COLO668 (cell line): ENCODE data around the gene PAFAH2.

Experiments
- DNase-seq: peaks from one replicate; lab custom pipeline; 2025; ENCODE audit not compliant: unreplicated experiment; lab: John Stamatoyannopoulos, UW

PAFAH2 gene

DNA sequence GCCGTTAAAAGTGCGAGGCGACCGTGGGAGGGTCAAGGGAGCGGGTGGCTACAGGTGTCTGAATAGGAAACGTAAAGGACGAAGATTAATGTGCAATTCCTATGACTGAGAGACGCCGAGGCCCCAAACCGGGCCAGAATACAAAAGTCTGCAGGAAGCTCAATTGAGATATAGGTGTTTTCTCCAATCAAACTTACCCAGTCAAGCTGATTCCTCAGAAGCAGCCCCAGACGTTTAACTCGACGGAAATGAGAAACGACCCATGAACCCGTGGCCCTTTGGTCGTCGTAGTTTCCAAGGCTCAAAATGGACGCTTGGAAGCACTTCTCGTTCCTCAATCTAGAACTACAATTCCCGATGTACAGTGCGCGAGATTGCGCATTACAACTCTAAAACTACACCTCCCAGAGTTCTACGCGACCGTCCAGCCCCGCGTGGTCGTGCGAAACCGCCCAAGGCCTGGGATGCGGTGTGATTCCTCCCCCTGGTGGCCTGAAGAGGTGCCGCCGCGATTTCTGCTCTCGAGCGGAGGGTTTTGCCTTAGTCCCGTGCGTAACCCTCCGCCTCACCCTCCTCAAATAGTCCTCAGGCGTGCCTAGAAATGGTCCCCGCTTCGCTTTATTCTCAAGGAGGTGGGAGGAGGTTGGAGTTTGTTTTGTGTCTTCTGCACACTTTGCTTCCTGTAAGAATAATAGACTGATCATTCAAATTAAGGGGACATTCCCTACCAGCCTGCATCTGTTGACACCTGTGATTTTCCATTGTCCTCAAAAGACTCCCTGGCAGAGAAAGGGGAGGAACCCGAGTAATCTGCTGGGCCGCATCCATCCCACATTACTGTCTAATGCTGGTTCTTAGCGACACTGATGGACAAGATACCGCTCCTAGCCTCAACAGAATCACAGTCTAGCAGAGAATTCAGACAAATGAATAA, at the start of gene PAFAH2:
Gene PAFAH2, minus strand, starts transcription at position 236 of the 934 bp plus-strand sequence. CDS start 7,247 bp downstream, outside the sequence.
- DNase-seq, result peak; percentile 100

DNA sequence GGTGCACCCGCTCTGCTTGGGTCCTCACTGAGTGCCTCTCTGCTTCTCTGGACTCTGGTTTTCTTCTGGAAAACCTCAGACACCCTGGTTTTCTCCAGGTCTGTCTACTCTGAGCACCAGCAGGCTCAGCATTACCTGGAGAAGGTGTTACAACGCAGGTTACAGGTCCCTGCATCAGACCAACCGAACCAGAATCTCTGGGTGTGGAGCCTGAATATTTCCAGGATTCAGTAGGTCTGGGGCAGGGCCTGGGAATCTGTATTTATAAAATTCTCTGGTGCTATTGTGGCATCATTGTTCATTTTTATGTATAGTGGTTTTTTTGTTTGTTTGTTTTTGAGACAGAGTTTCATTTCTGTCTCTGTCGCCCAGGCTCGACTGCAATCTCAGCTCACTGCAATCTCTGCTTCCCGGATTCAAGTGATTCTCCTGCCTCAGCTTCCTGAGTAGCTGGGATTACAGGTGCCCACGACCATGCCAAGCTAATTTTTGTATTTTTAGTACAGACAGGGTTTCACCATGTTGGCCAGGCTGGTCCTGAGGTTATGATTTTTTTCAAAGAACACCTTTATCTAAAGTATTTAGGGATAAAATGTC, 49.5 kb upstream of the PAFAH2 start:
- no peak for DNase-seq

DNA sequence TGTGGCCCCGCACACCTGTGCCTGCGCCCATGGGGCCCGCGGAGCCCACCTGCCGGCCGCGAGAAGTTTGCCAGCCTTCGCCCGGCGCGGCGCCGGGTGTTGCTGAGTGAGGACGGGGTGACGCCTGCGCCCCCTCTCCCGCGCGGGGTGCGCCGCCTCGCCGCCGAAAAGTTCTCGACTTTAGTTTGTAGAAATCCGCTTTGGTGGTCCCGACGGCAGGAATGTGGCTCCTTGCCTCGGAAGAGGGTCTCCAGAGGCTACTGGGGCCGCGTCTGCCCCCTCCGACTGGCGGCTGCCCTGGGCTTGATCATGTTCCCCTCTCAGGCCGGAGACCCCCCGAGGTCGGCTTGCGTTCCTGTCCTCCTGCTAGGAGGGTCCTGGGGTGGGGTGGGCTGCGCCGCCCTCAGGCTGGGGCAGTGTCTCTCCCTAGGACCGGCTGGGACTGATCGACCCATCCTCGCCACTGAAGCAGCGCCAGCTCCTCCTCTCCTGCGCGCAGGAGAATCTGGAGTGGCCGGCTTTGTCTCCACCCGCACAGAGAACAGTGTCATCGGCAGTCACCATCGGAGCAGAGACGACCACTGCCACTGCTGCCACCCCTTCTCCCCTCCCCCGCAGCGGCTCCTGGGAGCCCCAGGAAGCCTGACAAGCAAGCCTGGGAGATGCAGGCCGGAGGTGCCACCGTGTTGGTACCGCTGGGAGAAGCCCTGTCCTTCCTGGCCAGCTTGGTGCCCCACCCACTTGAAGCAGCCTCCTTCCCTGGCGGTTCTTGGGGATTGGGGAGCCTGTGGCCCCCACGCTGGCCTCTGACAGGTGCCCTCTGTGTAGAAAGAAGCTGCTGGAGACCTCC, 48.6 kb upstream of the PAFAH2 start:
- no peak for DNase-seq

DNA sequence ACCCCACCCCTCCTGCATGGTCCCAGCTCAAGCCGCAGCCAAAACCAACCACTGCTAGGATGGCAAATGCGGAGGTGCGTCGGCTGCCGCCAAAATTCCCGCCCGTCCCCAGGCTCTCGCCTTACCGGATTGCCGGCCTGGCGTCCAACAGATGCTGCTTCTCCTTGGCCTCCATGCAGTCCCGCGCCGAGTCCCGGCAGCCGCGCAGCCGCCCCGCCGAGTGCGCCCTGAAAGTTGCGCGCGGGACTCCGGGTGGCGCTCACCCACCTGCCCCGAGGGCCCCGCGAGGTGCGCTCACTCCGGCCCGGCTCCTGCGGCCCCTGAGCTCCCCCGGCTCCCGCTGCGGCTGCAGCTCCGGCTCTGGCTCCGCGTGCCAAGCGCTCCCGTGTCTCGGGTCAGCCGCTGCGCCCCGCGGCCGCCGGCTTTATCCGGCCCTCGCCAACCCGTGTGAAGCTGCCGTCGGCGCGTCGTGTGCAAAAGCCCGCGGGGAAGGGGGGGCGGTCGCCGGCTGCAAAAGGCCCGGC, 47.9 kb upstream of the PAFAH2 start, which contains the start of gene SLC30A2:
Gene SLC30A2, minus strand, starts transcription at position 397 of the 524 bp plus-strand sequence. Its CDS starts 222 bp downstream, at position 175.
- DNase-seq, result peak; percentile 45

DNA sequence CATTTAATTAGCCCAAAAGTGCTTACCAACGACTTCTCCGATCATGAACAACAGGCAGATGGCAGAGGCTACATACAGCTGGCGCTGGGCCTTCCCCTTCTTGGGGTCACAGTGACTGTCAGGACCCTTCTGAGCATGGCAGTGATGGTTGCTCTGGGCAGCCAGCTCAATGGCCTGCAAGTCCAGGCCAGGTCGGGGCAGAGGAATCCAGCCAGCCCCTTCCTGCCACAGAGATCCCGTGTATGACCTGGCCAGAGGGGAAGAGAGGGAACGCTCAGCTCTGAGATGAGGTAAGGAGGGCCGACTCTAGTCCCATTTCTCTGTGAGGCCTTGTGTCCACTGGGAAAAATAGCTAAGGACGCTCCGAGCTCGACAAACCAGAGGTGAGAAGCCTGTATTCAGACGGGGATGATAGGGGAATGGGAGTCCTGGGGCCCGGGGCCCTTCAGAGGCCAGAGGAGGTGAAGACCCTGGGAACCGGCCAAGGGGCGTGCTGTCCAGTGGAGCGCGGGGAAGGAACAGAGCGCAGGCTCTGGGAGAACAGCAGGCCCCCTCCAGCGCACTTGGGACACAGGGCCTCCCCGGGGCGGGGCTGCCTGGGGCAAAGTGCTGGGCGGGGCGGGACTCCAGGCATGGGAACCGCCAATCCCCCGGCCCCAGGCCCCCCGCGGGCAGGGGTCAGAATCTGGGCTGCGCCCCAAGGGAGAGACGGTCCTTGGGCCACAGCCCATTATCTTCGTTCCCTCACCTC, 47.3 kb upstream of the PAFAH2 start:
- no peak for DNase-seq

DNA sequence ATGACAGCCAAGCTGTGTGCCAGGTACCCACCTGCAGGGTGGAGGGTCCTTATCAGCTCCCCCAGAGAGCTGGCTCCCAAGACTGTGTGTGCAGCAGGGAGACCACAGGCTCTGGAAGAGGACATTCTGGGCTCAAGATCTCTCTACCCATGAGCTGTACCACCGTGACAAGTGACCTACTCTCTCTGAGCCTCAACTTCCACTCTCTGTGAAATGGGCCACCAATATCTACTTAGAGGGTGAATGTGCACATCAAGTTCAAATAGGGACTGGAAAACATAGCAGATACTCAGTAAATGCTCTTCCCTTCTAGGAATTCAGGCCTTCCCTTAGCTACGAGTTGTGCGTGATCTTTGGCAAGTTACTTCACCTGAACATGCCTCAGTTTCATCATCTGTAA, 46.6 kb upstream of the PAFAH2 start:
- no peak for DNase-seq

DNA sequence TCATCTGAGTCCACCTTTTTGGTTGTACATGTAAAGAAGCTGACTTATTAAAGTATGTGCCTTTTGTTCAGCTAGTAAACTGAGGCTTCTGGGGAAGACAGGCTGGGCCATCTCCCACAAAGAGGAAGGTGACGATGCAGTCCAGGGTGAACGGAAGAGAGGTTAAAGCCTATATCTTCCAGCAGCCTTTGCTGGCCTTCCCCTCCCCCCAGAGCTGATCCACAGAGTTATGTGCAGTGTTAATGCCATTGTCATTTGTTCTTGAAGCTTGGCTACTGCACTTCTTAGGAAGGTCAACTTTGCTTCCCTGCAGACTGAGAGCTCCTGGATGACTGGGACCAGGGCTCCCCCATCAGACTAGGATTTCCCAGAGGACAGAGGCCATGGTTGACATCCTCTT, 45.9 kb upstream of the PAFAH2 start:
- no peak for DNase-seq

DNA sequence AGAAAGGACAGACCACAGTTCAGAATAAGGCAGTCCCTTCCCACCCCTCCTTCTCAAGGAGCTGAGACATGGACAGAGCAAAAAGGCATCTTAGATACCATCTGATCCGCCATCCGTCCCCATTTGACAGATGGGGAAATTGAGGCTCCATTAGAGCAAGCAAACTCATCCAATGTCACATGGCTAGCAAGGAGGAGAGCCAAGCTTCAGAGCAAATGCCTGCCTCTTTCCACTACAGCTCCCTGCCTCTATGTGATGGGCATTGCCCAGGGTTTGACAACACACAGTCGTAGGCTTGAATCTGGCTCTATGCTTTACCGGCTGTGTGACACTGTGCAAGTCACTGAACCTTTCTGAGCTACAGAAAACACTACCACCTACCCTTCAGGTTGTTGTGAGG, 44.1 kb upstream of the PAFAH2 start:
- no peak for DNase-seq

DNA sequence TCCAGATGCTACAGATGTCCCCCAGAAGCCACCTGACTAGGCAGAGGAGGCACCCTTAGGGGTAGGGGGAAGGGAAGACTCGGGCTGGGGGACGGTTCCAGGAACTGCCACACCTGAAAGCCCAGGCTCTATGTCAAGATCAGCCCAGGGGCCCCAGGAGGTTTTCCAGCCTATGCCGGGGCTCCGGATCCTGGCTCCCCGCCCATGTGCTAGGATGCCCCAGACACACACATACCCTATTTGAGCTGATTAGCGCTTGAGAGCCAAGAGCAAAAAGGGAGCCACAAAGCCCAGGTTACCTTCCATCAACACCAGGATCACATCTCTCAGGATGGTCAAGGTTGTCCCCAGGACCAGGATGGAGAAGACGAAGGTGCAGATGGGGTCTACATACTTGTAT, 43.5 kb upstream of the PAFAH2 start:
- DNase-seq, result no peak

DNA sequence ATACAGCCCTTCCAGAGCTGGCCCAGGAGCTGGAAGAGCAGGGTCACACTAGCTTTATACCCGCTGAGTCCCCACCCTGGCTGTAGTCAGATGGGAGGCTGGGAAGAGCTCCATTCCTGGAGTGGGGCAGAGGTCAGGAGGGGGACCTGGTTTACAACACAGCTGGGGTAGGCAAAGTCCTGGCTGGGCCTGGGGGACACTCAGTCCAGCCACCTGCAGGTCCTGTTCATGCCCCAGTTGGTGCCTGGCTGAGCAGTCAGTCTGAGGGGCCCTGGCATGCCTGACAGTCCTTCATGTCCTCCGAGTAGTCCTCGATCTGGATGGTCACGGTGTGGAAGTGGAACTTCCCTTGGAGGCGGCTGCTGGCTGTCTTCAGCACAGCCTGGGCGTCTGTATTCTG, 41.0 kb upstream of the PAFAH2 start:
- no peak for DNase-seq

DNA sequence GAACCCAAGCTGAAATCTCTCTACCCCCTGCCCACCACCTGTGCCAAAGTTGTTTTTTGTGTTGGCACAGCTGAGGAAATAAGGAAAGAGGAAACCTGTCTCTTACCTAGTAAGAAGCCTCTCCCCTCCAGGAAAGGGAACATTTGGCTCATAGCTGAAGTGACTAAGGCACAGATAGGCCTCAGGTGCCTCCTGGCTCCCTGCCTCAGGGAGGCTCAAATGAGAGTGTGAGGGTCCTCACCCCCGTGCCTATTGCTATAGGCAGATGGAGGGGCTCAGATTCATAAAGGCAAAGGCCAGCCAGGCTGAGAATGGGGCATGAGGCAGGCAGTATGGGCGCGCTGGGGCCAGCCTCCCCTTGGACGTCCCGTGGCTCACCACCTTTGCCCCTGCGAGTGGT, 40.6 kb upstream of the PAFAH2 start:
- no peak for DNase-seq

DNA sequence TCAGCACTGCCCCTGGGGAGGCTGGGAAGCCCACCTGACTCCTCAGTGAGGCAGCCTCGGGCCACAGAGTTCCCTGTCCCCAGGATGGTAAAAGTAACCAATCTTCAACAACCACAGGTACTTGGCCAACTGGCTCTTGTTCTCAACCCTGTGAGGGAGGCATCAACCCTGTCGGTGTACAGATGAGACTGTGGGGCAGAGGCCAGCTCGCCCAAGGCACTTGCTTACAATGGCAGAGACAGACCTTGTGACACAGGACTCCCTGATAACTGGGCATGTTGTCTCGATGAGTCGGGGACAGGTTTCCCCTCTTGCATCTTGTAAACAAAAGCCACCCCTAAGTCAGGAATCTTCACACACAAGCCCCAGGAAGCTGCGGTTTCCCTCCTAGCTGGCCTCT, 40.0 kb upstream of the PAFAH2 start:
- no peak for DNase-seq

DNA sequence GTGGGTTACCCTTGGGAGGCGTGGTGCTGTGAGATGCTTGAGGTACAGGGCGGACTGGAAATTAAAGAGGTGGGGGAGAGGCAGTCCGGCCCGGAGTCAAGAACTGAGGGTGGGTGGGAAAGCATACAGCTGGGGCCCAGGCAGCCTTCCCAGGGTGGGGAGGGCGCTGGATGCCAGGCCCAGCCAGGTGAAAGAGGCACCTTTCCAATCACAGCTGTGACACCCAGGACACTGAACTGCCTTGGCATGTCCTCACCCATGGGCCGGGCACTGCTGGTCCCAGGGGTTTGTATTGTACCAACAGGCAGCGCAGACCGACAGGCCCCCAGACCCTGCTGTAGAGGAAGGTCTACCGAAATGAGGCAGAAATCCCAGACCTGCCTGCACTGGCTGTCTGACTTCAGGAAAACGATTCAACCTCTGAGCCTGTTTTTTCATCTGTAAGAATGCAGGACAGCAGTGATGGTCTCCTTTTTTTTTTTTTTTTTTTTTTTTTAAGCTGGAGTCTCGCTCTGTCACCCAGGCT, 39.0 kb upstream of the PAFAH2 start:
- no peak for DNase-seq

DNA sequence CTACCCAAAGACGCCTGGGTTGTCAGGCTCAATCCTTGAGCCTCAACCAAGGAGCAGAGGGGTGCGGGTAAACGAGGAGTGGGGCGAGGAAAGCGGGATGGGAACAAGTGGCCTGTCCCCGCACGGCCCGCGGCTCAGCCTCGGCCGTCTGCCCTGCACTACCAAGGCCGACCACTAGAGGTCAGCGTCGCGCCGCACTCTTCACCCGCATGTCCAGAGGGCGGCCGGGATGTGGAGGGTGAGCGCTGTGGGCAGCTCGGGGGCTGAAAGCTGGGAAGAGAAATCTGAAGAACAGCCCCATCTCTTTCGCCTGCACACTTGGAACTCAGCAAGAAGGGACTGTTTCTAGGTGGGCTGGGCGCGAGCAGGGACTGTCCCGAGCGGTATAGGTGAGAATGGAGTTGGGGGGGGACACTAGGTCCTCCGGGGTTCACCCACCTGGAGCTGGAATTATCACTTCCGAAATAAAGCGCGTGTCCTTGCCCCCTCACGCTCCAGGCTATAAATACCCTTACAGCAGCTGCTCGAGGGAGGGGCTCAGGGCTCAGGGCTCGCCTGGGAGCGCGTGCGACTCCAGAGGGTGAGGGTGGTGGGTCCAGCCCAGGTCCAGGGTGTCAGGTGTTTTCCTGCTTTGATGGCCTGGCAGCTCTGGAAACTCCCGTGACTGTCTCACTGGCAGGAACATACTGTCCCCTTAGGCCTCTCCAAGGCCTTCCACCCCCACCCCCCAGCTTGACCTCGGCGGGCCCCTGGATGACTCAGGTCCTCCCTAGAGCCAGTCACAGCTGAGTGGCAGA, 38.3 kb upstream of the PAFAH2 start:
- peak; percentile 85 for DNase-seq

DNA sequence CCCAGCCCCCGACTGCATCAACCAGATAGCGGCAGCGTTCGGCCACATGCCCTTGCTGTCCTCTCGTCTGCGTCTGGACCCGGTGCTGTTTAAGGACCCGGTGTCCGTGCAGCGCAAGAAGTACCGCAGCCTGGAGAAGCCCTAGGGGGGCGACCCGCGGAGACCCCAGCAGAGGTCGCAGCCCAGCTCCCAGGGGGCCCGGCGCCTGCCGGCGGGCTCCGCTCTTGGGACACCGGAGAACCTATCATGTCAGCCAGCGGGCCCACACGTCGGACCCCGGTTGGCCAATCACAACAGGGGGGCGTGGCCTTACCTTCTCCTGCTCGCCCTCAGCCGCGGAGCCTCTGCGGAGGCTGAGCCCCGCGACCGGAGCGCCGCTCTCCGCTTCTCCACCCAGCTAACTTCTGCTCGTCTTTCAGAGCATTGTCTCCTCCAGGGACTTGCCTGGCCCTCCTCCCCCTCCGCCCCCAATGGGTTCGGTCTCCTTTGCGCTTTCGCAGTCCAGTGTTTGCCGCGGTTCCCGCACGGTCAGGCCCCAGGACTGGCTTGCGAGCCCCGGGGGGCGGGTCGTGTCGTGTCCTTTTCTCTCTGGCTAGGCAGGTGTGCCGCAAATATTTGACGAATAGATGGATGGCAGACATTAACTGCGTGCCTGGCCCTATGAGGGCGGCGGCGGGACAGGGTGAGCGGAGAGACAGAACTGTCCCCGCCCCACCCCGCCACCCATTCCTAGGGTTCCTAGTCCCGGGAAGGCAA, 37.5 kb upstream of the PAFAH2 start:
- peak; percentile 95 for DNase-seq

DNA sequence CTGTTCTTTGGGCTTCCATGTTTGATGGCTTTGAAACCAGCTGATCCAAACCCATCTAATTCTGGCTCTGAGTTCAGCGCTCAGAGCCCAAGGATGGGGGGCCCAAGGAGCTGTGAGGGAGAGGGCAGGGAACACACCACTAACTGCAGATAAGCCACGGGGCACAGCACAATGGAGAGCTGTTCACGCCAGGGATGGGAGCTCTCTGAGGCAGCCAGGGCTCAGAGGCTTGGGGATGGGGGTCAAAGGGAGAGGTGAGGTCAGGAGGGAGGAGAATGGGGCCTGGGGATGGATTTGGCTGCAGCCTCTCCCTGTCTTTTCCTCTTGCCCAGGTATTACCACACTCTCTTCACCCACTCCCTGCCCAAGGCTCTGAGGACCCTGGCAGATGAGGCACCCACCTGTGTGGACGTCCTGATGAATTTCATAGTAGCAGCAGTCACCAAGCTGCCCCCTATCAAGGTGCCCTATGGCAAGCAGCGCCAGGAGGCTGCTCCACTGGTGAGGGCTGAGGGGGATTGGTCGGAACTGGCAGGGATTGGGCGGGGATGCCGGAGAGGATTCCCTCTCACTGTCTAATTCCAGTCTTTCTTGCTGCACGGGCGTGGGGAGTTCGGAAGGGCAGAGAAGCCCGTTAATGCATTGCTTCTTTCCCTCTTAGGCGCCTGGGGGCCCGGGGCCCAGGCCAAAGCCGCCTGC, 36.8 kb upstream of the PAFAH2 start:
- no peak for DNase-seq

DNA sequence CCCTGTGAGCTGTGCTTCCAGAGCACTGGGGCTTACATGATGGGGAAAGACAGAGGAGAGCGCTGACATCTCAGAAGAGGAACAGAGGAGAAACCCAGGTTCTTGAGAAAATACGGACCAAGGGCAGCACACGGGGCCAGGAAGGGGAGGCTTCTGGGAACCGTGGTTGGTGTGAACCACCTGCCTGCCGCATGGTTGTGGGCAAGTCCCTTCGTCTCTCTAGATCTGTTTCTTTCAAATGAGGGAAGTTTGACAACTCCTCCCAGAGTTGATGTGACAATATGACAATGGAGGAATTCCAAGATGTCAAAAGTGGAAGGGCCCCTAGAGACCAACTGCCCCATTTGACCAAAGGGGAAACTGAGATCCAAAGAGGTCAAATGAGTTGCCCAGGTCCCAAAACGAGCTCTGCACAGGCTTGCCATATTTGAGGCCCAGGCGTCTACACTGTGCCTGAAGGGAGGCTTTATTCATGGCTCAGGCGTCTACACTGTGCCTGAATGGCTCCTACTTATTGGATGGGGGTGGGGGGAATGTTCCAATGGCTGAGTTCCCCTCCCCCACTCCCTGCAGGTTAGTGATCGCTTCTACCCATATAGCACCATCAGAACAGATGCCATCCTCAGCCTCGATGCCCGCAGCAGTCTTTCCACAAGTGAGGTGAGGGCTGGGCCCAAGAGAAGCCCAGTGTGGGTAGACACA, 34.9 kb upstream of the PAFAH2 start:
- DNase-seq, result no peak
